HG02943 (cell line): ENCODE measurements around the gene MRPL4.

Experiments used
- ATAC-seq: cut with Tn5 transposase; IDR thresholded peaks from one replicate; pipeline ENCODE4 v1.9.1; 2021; ENCODE audit warnings: mild to moderate bottlenecking, low read depth, moderate library complexity; ENCODE audit not compliant: unreplicated experiment

MRPL4 gene

DNA sequence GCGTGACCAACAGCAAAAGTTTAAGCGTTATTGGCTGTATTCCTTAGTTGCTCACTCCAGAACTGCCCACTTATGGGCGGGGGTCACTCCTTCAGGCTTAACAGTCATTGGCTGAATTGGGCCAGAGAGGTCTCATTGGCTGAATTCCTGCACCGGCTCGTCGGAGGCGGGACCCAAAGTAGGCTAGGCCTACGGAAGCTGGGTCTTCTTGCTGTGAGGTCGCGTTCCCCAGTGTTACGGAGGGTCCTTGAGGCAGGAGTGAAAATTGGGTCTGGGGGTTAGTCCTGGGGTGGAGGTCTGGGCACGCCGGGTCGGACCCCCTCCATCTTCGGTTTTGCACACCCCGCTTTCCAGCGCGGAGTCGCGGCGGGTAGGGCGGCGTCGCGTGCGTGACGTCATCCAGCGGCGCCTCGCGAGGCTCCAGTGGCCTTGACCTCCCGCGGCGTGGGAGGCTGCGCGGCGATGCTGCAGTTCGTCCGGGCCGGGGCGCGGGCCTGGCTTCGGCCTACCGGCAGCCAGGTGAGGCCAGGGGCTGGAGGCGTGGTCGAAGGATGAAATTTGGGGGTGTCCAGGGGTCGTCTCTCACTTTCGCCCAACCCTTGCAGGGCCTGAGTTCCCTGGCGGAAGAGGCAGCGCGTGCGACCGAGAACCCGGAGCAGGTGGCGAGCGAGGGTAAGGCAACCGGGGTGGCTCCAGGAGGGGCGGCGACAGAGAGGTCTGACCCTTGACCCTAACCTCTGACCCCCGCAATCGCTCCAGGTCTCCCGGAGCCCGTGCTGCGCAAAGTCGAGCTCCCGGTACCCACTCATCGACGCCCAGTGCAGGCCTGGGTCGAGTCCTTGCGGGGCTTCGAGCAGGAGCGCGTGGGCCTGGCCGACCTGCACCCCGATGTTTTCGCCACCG is at the start of gene MRPL4:
TSS of gene MRPL4 (plus strand) at position 423 of the 903 bp plus-strand sequence. CDS start at position 463, 40 bp downstream.
- ATAC-seq: peak; percentile 91

DNA sequence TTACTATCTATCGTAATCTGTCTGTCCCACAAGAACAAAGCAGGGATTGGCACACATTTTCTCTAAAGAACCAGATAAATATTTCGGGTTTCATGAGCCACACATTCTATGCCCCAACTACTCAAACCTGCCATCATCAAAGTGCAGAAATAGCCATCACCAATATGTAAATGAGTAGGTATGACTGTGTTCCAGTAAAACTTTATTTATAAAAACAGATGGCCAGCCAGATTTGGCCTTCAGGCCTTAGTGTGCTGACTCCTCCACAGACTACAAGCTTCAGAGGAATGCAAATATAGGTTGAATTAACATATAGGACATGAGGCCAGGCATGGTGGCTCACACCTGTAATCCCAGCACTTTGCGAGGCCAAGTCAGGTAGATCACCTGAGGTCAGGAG is 48.3 kb upstream of the MRPL4 start:
- ATAC-seq: no peak

DNA sequence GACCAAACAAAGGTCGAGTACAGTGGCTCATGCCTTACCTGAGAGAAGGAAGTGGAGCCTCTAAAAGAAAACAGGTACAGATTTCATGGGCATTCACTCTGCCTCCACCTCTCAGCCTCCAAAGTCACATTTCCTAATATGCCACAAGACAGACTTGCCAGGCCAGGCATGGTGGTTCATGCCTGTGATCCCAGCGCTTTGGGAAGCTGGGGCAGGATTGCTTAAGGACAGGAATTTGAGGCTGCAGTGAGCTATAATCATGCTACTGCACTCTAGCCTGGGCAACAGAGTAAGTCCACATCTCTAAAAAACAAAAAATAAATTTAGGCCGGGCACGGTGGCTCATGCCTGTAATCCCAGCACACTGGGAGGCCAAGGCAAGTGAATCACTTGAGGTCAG is 46.4 kb upstream of the MRPL4 start:
- ATAC-seq: no peak

DNA sequence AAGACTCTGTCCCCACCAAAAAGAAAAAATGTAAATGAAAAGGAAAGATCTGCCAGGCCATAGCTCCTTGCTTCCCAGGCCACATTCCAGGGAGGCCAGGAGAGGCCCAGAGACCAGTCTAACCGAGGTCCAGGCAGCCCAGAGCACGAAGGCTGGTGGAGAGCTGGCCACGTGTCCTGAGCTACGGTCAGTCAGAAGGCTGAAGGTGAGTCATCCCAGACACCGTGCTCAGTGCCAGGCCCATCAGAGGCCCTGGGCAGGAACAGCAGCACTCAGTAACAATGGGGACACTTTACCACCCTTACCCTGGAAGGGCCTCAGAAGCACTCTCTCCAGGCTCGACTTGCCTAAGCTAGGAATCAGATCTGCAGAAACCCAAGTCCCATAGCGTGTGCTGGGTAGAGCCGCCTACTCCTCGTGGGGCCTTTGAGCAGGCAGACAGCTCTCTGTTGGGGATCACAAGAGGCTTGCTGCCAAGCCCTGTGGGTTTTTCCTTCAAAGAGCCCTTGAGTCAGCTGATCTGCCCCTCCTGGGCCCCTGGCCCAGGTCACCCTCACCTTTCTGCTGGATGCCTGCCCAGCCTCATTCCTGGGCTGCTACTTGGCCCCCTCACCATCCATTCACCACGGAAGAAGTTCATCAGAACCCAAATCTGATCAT is 45.7 kb upstream of the MRPL4 start:
- no peak for ATAC-seq

DNA sequence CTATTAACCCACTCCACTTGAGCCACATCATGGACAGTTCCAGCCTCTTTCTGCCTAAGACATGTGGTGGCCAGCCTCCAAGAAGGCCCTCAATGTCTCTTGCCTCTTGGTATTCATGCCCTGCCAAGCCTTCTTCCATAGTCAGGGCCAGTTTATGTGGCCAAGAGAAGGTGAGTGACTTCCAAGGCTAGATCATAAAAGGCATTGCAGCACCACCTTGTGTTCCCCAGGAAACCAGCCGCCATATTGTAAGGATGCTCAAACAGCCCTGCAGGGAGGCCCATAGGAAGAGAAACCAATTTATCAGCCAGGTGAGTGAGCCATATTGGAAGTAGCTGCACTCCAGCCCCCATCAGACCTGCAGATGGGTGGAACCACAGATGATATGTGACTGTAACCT is 45.0 kb upstream of the MRPL4 start:
- no peak for ATAC-seq

DNA sequence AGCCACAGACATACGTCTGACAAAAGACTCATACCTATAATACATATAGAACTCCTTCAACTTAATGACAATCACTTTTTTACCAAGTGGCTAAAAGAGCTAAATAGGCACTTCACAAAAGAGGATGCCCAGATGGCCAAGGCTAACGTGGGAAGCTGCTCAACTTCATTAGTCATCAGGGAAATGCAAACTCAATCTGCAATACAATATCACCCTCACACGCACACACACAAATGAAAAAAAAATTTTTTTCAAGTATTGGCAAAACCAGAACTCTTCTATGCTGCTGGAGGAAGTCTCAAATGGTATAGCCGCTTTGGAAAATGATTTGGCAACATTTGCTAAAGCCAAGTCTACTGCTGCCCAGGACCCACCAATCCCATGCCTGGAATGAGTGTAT is 42.7 kb upstream of the MRPL4 start:
- ATAC-seq: no peak

DNA sequence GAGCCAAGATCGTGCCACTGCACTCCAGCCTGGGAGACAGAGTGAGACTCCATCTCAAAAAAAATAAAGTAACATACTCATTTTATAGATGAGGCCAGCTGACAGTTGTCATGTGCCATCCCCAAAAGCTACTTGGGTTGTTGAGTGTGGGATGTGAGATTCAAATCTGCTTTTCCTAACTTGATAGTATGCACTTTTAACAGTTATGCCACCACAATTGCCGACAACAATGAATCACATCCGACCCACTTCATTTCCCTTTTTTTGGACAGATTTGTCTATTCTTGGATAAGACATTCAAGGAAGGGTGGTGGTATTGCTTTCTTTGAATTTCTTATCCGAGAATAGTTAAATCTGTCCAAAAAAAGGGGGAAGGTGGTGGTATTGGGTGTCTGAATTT is 41.0 kb upstream of the MRPL4 start:
- no peak for ATAC-seq

DNA sequence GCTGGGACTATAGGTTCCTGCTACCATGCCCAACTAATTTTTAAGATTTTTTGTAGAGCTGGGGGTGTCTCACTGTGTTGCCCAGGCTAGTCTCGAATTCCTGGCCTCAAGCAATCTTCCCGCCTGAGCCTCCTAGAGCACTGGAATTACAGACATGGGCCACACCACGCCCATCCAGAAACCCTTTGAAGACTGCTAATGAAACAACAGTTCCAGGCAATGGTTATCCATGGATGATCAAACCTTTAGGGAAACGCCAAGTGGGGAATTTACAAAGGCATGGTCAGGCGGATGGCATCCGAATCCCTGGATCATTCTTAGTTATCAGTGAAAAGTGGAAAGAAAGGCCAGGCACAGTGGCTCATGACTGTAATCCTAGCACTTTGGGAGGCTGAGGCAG is 40.3 kb upstream of the MRPL4 start:
- ATAC-seq: no peak

DNA sequence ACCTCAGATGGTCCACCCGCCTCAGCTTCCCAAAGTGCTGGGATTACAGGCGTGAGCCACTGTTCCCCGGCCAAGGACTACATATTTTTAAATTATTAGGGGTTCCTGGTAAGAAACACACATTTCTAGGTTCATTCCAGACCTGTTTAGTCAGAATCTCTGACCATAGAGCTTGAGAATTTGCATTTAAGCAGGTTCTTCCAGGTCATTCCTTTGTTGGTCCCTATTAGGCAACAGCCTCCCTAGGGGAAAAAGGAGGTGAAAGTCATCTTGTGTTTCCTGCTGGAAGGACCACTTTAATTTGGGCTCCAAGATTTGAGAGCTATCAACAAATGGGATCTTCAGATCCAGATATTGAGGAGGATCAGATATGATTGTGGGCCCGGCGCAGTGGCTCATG is 37.2 kb upstream of the MRPL4 start:
- ATAC-seq: no peak

DNA sequence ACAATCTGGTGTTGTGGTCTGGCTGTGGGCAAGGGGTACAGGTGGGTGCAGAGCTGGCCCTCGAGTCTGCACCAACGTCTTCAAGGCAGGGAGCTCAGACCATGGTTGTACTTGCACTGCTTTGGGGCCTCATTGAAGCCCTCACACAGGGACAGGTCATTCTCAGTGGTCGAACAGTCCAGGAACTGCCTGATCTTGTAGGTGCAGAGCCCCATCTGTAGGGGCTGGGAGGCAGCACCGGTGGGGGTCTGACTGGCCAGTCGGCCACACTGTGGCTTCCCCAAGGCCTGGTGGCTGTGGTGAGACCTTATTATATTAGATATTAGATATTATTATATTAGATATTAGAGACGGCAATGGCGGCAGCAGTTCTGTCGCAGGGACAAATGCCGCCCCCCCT is 34.9 kb upstream of the MRPL4 start:
- ATAC-seq: no peak

DNA sequence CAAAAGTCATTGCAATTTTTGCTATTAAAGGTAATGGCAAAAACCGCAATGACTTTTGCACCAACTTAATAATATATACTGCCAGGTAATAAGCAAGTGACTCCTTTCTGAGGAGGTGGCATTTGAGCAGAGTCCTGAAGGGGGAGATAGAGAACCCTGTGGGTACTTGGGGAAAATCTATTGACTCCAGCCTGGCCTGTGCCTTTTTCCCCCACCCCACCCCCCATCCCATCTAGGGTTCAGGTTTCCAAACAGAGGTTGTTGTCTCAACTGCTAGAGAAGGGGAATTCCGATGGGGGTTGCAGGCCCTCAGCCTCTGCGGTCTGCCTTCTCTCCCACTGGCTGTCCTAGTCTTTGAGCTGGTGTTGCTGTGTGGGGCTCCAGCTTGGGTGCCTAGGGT is 32.3 kb upstream of the MRPL4 start:
- ATAC-seq: no peak

DNA sequence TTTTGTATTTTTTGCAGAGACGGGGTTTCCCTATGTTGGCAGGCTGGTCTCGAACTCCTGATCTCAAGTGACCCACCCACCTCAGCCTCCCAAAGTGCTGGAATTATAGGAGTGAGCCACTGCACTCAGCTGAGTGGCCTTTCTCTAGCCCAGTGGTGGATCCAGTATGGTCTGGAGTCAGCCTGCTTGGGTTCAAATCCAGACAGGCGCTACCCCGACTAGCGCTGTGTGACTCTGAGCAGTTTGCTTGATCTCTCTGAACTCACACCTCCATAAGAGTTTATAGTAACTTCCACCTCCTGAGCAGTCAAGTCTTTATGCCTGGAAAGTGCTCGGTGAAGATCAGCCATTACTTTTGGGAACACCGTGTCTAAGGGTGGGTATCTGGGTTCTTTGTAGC is 31.3 kb upstream of the MRPL4 start:
- no peak for ATAC-seq

DNA sequence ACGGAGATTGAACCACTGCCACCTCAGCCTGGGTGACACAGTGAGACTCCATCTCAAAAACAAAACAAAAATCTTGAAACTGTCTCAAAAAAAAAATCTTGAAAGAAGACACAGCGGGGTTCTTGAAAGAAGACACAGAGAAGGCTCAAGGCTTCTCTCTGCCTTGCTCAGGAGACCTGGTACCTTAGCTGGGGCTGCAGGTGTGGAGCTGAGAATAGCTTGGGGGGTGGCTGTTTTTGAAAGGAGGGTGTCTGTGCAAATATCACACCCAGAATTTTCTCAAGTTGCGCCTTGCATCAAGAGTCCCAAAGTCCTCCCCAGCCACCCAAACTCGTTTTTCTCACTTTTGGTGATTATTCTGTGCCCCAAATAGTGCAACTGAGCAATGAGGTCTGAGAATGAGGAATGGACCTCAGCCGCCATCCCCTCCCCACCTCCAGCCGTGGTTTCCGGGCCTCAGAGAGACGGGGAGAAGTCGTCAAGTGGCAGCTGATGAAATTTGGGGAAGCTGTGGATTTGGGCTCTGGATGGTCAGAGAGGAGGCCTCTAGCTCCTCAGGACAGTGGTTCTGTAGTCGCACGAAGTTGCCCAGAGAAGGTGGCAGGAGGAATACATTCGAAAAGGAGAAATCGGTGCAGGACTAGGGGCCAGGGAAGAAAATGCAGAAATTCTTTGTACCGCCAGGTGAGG is 29.7 kb upstream of the MRPL4 start:
- no peak for ATAC-seq

DNA sequence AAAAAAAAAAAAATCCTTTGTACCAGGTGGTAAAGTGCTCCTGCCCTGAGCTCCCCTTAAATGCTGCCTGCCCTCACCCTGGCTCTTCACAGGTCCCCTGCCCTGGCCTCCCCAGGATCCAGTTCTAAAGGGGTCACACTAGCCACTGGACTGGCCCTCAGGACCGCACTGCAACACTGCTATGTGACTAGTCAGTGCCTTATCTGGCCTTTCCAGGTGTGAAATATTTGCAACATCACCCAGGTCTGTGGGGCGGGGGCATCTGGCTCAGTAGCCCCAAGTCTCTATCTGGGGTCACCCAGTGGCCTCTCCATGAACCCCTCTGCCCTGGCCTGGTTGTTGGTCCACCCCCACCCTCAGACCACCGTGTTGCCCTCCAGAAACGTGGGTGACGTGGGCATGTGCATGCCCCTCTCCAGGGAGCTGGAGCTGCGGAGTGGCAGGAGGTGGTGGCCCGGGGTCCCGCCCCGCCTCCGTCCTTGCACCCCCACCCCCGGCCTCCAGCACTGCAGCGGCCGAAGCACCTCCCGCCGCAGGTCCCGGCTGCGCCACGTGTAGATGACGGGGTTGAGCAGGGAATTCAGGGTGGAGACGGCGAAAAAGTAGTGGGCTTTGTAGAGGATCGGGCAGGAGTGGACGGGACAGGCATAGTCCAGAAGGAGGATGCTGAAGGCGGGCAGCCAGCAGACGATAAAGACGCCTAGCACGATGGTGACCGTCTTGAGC is 28.4 kb upstream of the MRPL4 start:
- no peak for ATAC-seq

DNA sequence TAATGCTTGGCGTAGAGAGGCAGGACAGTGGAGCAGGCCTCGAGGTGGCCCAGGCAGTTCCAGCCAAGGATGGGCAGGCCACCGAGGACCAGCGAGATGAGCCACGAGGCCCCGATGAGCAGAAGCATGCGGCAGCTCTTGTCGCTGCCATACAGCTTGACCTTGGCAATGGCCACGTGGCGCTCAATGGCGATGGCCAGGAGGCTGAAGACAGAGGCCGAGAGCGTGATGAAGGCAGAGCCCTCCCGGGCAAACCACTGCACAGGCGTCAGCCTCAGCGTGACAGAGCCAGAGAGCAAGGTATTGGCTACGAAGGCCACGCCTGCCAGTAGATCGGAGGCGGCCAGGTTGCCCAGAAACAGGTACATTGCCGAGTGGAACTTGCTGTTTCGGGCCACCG is 27.7 kb upstream of the MRPL4 start:
- ATAC-seq: no peak

DNA sequence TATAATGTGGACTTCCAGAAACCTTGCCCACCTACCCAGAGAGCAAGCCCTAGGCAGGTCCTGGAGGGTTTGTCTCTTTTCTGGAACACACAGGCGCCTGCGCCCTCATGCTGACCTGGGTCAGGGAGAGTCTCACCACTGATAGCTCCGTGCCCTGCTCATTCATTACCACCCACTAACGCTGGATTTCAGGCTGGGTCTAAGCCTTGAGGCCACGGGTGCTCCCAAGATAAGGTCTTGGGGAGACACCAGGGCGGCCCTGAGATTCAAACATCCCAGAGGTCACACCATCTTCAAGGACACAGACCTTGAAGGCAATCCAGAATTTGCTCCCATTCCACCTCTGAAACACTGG is 26.0 kb upstream of the MRPL4 start:
- ATAC-seq: no peak

DNA sequence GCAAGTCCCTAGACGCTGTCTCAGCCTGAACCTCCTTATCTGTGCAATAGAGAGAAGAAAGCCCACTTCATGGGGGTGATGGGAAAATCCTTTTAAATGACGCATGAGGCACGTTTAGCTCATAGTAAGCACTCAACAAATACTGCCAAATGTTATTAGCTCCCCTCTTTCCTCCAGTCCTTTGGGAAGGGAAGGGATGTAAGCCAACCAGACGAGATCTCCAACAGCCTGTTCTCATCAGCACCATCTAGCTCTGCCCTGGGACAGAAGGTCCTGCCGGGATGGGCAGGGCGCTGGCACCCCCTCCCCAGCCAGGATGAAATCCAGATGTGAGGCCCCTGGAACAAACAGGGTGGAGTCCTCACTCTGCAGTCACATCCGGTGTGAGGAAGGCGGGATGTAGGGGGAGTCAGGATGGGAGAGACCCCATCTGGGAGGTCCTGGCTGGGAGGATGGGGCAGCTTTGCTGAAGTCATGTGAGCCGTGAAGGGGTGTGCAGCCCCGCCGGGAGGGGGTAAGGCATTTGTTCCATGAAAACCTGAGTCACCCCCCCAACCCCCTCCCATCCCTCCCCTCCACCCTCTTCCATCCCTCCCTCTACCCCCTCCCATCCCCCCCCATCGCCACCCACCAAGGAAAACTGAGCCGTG is 25.5 kb upstream of the MRPL4 start:
- no peak for ATAC-seq

DNA sequence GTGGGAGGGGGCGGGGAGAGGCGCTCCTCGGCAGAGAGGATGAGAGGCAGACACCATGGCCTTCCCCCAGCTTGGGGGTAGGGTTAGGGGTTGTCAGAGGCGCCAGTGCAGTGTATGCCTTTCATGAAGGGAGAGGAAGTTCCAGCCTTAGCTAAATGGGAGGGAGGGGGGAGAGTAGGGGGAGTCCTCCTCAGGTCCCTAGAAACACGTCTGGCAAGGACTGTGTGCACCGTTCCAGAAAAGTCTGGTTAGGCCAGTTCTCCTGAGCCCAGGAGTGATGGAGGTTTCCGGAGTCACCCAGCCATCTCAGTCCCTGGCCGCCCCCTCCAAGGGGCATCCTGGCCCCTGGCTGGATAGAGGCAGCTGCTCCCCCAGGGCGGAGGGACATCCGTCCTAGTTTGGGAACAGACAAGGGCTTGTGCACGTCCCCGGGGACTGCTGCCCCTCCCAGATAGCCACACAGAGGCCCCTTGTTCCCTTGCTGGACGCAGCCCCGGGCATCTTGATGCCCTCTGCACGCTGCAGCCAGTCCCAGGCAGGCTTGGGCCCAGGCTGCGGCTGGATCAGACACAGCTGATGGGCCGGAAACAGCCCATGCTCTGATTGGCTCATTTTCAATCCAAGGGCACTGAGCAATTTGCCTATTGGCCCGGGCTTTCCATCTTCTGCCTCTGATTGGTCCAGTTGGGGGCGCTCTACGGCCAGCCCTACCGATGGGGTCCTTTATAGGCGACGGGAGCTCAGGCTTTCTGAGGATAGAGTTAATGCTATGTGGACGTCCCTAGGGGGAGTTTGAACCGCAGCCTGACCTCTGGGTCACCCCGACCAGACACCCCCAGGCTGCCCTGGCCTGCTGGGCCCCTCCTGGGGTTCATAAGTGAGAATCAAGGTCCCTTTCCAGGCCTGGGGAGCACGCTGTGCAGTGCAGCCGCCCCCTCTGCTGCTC is 24.7 kb upstream of the MRPL4 start:
- ATAC-seq: no peak

DNA sequence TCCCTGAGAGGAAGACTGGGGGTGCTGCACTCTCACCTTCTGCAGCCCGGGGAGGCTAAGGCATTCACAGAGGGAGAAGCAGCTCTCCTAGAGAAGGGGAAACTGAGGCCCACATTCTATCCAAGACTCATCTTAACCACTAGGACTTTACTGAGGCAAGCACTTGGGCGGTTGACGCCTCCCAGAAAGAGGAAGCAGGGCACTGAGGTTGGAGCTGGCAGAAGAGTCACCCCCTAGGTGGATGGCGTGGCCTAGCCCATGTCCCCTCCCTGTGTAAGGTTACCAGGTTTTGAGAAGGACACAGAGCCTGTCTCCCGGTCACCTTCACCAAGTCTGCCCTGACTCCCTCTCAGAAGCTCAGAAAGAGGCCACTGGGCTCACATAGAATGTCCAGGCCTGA is 23.6 kb upstream of the MRPL4 start:
- no peak for ATAC-seq
